GM12872 (cell line): Measurements from ENCODE around the gene GPR137B.

ENCODE experiments used
- TF ChIP-seq, protein P1 (sequence below): IDR thresholded peaks from 3 replicates; pipeline ENCODE4 v1.5.1; 2011; ENCODE audit warnings: low read depth, mild to moderate bottlenecking, low read length, moderate library complexity; ENCODE audit not compliant: insufficient read depth

Gene GPR137B

DNA sequence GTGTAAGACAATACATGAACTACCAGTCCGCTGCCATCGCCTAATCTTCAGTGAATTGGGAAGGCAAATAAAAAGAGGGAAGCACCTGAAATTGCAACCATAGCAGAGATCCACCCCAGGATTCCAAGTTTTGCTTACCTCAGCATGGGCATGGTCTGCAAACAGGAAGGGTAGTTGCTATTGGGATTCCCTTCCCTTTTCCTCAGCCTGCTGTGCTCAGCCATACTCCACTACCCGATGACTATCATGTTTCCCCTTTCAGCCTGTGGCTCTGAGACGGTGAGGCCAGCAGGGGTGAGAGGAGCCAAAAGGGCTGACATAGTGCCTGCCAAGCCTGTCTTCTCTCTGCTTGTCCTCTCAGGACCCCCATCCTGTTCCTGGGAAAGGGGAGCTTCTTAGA is 64.2 kb downstream of the GPR137B start:
- TF ChIP-seq, protein P1, sequence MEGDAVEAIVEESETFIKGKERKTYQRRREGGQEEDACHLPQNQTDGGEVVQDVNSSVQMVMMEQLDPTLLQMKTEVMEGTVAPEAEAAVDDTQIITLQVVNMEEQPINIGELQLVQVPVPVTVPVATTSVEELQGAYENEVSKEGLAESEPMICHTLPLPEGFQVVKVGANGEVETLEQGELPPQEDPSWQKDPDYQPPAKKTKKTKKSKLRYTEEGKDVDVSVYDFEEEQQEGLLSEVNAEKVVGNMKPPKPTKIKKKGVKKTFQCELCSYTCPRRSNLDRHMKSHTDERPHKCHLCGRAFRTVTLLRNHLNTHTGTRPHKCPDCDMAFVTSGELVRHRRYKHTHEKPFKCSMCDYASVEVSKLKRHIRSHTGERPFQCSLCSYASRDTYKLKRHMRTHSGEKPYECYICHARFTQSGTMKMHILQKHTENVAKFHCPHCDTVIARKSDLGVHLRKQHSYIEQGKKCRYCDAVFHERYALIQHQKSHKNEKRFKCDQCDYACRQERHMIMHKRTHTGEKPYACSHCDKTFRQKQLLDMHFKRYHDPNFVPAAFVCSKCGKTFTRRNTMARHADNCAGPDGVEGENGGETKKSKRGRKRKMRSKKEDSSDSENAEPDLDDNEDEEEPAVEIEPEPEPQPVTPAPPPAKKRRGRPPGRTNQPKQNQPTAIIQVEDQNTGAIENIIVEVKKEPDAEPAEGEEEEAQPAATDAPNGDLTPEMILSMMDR: no peak

DNA sequence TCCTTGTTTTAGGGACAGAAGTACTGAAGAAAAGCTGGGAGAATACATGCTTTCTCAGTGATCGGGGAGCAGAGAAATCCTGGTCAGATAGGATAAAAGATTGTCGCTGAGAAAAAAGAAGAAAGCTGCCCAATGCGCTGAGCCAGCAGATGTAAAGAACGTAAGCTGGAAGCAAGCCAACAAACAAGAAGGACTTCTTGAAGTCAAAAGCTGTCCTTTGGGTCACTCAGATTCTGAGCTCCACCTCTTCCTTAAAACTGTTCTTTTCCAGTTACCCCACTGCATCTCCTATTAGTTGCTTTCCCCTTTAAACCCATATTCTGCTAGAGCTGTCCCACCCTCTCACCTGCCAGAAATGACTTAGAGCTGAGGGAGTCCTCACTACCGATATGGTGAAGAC is 64.8 kb downstream of the GPR137B start:
- TF ChIP-seq, protein P1: no peak

DNA sequence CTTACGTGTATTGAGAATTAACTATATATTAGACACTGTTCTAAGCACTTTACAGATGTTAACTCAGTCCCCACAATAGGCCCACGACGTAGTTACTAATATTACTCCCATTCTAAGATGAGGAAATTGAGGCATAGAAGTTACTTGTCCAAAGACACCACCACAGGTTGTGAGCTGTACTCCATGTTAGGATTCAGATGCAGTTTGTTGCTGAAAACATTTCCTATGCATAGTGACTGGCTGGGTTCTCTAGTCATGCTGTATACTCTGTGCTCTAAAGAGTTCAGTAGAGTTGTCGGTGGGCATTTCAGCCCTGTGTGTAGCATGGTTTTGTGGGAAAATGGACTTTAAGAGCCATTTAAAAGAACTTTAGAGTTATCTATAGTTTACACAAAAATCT is 65.2 kb downstream of the GPR137B start:
- TF ChIP-seq, protein P1: no peak

DNA sequence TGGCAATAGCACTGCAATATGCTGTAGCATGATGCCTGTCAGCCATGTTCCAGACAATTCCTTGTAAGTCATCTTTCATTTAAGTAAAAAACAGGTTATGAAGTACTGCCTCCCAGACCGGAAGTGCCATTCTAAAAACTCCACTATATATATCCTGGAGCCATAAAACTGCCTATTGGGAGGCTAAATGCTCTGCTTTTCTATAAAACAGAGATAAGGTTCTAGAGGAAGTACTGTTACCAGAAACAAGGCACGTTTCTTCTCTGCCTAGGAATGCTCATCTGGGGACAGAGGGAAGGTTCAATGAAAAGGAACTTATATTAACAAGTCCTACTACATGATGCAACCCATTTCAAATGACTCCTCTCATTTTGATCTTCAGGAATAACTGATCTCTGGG is 66.8 kb downstream of the GPR137B start:
- TF ChIP-seq, protein P1: no peak

DNA sequence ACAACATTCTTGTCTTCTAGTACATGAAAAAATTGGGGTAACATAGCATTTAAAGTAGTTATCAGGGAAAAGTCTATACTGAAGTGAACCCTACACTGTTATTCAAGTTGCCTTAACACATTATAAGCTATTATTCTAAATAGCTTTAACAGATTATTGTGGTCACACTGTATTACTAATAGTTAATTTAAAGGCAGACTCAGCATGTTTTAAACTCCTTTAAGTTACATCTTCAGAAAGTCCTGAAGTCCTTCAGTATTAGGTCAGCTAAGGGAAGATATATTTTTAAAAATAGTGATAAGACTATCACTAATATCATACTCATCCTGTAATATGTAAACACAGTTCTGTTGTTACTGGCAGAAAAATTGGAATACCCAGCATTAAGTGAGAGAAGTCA is 67.4 kb downstream of the GPR137B start:
- TF ChIP-seq, protein P1: no peak

DNA sequence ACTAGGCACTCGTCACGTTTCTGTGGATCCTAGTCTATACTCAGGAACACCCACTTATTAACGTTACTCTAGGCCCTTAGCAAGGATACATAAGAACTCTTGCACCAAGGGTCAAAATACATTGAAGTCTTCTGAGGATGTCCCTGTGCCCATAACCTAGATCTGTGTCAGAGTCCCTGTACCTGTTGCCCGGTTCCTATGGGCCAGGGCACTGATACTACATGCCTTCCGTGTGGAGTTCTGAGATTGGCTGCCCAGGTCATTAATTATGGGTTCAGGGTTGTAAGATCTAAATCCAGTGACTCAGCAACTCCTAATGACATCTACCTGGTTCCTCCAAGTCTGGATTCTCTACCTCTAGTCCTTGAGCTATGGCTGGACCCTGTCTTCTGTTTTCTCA is 69.5 kb downstream of the GPR137B start:
- TF ChIP-seq, protein P1: no peak

DNA sequence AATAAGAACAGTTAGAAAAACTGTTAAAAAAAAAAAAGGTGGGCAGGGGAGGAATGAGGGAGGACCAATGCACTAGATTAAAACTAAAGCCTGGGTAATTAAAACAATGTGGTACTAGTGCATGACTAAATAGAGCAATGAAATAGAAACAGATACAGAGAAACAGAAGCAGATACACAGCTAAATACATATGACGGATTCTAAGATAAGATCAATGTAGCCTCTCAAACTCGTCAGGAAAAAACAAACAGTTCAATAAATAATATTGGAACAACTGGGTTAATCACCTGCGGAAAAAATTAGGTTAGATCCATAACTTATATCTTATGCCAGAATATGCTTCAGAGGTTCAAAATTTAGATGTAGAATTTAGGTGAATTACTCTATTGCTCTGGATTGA is 71.2 kb downstream of the GPR137B start:
- TF ChIP-seq, protein P1: no peak

DNA sequence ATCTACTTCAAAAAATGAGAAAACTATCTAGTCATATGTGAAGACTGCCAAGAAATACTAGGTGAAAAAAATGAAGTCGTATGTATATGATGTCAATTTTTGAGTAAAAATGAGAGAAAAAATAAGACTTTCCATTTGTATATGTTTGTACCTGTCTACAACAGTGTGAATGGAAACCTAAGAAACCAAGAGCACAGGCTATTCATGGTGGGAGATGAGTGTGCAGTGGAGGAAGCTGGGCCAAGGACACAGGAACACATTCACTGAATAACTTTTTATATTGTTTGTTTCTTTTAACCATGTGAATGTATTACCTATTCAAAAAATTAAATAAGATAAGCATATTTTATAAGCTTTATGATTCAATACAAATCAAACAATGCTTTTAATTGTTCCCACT is 72.4 kb downstream of the GPR137B start:
- TF ChIP-seq, protein P1: no peak
